Tibial nerve (tissue), 4 donors: Measurements from ENCODE around the gene UBASH3B. TPM values are rescaled to one million over a fixed set of nuclear protein-coding genes. Genes with fewer than 3 reads are reported as not detected.
A peak's percentile ranks its signal among the peaks of the same experiment; 100 is the strongest.

Experiments used
- DNase-seq, 2 donors: peaks; one replicate each; pipeline ENCODE4 v3.0.0-alpha.2; 2019; ENCODE audit warnings: low spot score in 2 of 2
- H3K27ac ChIP-seq, 4 donors: fragments of 200-600 bp; sonication (generic) in 3 of 4; one replicate each; pipeline ENCODE4 v1.5.1; 2017 to 2019; ENCODE audit warnings: mild to moderate bottlenecking in 1 of 4
- H3K27me3 ChIP-seq, 2 donors: fragments of 200-600 bp; sonication (generic) in 1 of 2; one replicate each; pipeline versions ENCODE4 v1.5.1 to v1.6.0; 2017 to 2019
- H3K36me3 ChIP-seq, 3 donors: fragments of 200-600 bp; sonication (generic); one replicate each; pipeline ENCODE4 v1.5.1; 2018 to 2019
- H3K4me1 ChIP-seq, 4 donors: fragments of 200-600 bp; sonication (generic) in 3 of 4; one replicate each; pipeline ENCODE4 v1.5.1; 2017 to 2019
- H3K4me3 ChIP-seq, 4 donors: fragments of 200-600 bp; sonication (generic) in 3 of 4; one replicate each; pipeline ENCODE4 v1.5.1; 2017 to 2019; ENCODE audit warnings: mild to moderate bottlenecking in 1 of 4, moderate library complexity in 1 of 4
- H3K9me3 ChIP-seq, 4 donors: fragments of 200-600 bp; sonication (generic) in 3 of 4; one replicate each; pipeline ENCODE4 v1.5.1; 2017 to 2019
- EP300 ChIP-seq, 2 donors: sonication (generic); formaldehyde crosslinking; IDR thresholded peaks; one replicate each; pipeline ENCODE4 v1.6.1; 2017; ENCODE audit warnings: antibody characterized with exemption in 2 of 2, mild to moderate bottlenecking in 1 of 2
- POLR2A ChIP-seq, 2 donors: fragments of 450-650 bp; IDR thresholded peaks; one replicate each; pipeline ENCODE4 v1.6.1; 2017; ENCODE audit warnings: antibody characterized with exemption in 2 of 2, mild to moderate bottlenecking in 2 of 2, moderate library complexity in 2 of 2
- WGBS, 2 donors: methylation state at CpG; one replicate each; pipeline ENCODE4 v1.1.5; 2018; 5-methylcytosine and 5-hydroxymethylcytosine counted together
- small RNA-seq: library from RNA; depleted of rRNA; stranded (forward); fragments of <200 nt; gene quantifications from one replicate; pipeline ENCODE3, GENCODE V24; 2016
- total RNA-seq, 4 donors: library from RNA; depleted of rRNA; stranded (reverse); fragments of >200 nt; gene quantifications; one replicate each; pipeline ENCODE4 v1.1.0, GENCODE V29; 2016
- TF ChIP-seq, protein P1 (sequence below), 5 experiments: fragments of 200-600 bp in 3 of 5; fragments of 450-650 bp in 2 of 5; sonication (generic) in 3 of 5; IDR thresholded peaks; one replicate each; pipeline ENCODE4 v1.5.1; 2016 to 2019; ENCODE audit warnings: antibody characterized with exemption in 5 of 5, mild to moderate bottlenecking in 3 of 5, moderate library complexity in 2 of 5

The UBASH3B gene
- total RNA-seq, 4 donors from 2014 or later, result 0.66 to 5.1 (median 1.8) TPM

DNA sequence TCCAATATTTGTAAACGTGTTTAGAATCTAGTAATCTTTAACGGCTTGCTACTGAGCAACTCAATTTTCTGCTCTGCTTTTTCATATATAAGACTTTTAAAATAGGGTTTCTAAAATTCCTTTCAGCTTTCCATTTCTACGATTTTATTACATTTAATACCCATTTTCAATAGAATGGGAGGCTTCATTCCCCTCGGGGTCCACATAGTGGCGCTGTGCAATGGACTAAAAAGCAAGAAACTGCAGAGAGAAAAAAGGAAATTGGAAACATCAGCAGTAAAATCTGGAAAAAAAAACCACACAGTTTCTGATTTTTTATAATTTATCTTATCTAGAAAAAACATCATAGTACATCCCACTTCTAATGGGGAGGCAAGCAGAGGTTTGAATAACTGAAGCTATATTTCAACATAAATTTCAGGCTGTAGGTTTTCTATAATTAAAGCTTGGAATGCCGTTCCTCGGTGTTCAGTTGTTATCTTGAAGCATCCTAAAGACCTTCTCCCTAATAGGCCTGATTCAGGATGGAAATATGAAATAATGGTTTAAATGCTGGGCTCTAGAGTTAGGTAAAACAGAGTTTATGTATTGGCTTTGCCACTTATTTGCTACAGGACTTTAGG is 208.3 kb downstream of the UBASH3B start:
- peak overlapping the region in 1 of 4 donors; percentile 9 for H3K4me3 ChIP-seq
- peaks cover 0 to 5% (median 0%) of the 10 kb centered on the region in 4 donors for H3K4me1 ChIP-seq
- no peaks in the 10 kb centered on the region for H3K27me3 ChIP-seq
- TF ChIP-seq, protein P1, sequence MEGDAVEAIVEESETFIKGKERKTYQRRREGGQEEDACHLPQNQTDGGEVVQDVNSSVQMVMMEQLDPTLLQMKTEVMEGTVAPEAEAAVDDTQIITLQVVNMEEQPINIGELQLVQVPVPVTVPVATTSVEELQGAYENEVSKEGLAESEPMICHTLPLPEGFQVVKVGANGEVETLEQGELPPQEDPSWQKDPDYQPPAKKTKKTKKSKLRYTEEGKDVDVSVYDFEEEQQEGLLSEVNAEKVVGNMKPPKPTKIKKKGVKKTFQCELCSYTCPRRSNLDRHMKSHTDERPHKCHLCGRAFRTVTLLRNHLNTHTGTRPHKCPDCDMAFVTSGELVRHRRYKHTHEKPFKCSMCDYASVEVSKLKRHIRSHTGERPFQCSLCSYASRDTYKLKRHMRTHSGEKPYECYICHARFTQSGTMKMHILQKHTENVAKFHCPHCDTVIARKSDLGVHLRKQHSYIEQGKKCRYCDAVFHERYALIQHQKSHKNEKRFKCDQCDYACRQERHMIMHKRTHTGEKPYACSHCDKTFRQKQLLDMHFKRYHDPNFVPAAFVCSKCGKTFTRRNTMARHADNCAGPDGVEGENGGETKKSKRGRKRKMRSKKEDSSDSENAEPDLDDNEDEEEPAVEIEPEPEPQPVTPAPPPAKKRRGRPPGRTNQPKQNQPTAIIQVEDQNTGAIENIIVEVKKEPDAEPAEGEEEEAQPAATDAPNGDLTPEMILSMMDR (IDR thresholded peaks at IDR 0.05), result peak; percentile 74 to 81 (median 75)
- TF ChIP-seq POLR2A (IDR thresholded peaks at IDR 0.05) (no peak), EP300 (IDR thresholded peaks at IDR 0.05) (no peak)
- no peaks in the 10 kb centered on the region for H3K36me3 ChIP-seq
- WGBS, 2 donors, result 25 to 27% methylated on average over 7 of the region's 7 CpGs
- no peak overlapping the region for H3K27ac ChIP-seq
- H3K9me3 ChIP-seq, result no peaks in the 10 kb centered on the region
- peak; percentile 28 to 75 for DNase-seq

Small RNA genes within 50 kb of the gene (small RNA-seq; reads per million reads assigned to genes)
- gene RF01210, result not detected

Other genes starting within 250 kb of the UBASH3B start
- under 1 TPM in 3 of 4 donors, not detected in 1; 0.20 to 0.84 (median 0.66) TPM for gene CRTAM, start 182.8 kb downstream of the UBASH3B start, total RNA-seq
- 10 to 100 TPM; 13.4 to 17.3 (median 14.1) TPM for gene JHY, start 227.0 kb downstream of the UBASH3B start, total RNA-seq